Cardiac muscle cell (in vitro differentiated cells and primary cell): ENCODE results near the gene TIPARP. TPM values are rescaled to one million over a fixed set of nuclear protein-coding genes. Genes with fewer than 3 reads are reported as not detected.

Experiments
- DNase-seq, 2 donors: peaks; one replicate each; pipeline versions ENCODE4 v3.0.0 to v3.0.0-alpha.2; 2010 to 2017; ENCODE audit warnings: low read depth in 1 of 2, low spot score in 1 of 2
- H3K27ac ChIP-seq: fragments of 200-600 bp; sonication (generic); 2 replicates; pipeline ENCODE4 v1.5.1; 2016
- H3K27me3 ChIP-seq: fragments of 200-600 bp; sonication (generic); 2 replicates; pipeline ENCODE4 v1.6.0; 2016; ENCODE audit warnings: control low read depth
- H3K36me3 ChIP-seq: fragments of 200-600 bp; sonication (generic); 2 replicates; pipeline ENCODE4 v1.5.1; 2016; ENCODE audit warnings: control low read depth
- H3K4me1 ChIP-seq: fragments of 200-600 bp; sonication (generic); 2 replicates; pipeline ENCODE4 v1.8.1; 2017; ENCODE audit warnings: low read depth, mild to moderate bottlenecking, mixed run types
- H3K4me3 ChIP-seq: fragments of 200-600 bp; sonication (generic); 2 replicates; pipeline ENCODE4 v1.5.1; 2016; ENCODE audit warnings: mild to moderate bottlenecking
- H3K9me3 ChIP-seq: fragments of 200-600 bp; sonication (generic); 2 replicates; pipeline ENCODE4 v1.5.1; 2017; ENCODE audit warnings: low read depth, mild to moderate bottlenecking, control low read depth
- polyA plus RNA-seq: library from polyadenylated mRNA; unstranded; fragments of >200 nt; fragmentation: Nextera tagmentation; extraction: Ambion mirVana; gene quantifications from 2 replicates; pipeline ENCODE4 v1.2.1, GENCODE V29; 2016
- total RNA-seq: library from RNA; depleted of rRNA; stranded (reverse); fragments of >200 nt; gene quantifications from 2 replicates; pipeline ENCODE4 v1.2.3, GENCODE V29; 2016
- TF ChIP-seq, protein P1 (sequence below): IDR thresholded peaks from 2 replicates; pipeline ENCODE4 v1.5.1; 2012; ENCODE audit warnings: low read depth, mild to moderate bottlenecking, low read length

The TIPARP gene
- total and polyA plus RNA-seq, 2 experiments from 2014 or later = 22.2 to 115 TPM

DNA sequence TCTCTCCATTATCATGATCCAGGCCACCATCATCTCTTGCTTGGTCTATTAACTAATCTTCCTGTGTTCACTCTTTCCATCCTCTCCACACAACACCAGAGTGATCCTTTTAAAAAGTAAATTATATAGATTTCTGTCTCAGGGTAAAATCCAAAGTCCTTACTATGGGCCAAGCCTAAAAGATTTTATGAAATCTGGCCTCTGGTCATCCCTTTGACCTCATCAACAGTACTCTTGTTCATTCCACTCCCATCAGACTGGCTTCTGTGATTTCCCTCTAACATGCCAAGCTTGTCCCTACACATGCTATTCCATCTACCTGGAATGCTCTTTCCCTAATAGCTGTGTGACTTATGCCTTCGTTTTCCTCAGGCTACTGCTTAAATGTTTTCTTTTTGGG is 8.3 kb upstream of the TIPARP start:
- no peak for DNase-seq
- Histone ChIP-seq H3K27ac (no peak overlapping the region), H3K36me3 (no peaks in the 10 kb centered on the region), H3K4me3 (no peak overlapping the region), H3K9me3 (no peaks in the 10 kb centered on the region), H3K27me3 (no peaks in the 10 kb centered on the region), H3K4me1 (peaks cover 3% of the 10 kb centered on the region)
- TF ChIP-seq, protein P1, sequence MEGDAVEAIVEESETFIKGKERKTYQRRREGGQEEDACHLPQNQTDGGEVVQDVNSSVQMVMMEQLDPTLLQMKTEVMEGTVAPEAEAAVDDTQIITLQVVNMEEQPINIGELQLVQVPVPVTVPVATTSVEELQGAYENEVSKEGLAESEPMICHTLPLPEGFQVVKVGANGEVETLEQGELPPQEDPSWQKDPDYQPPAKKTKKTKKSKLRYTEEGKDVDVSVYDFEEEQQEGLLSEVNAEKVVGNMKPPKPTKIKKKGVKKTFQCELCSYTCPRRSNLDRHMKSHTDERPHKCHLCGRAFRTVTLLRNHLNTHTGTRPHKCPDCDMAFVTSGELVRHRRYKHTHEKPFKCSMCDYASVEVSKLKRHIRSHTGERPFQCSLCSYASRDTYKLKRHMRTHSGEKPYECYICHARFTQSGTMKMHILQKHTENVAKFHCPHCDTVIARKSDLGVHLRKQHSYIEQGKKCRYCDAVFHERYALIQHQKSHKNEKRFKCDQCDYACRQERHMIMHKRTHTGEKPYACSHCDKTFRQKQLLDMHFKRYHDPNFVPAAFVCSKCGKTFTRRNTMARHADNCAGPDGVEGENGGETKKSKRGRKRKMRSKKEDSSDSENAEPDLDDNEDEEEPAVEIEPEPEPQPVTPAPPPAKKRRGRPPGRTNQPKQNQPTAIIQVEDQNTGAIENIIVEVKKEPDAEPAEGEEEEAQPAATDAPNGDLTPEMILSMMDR = no peak

DNA sequence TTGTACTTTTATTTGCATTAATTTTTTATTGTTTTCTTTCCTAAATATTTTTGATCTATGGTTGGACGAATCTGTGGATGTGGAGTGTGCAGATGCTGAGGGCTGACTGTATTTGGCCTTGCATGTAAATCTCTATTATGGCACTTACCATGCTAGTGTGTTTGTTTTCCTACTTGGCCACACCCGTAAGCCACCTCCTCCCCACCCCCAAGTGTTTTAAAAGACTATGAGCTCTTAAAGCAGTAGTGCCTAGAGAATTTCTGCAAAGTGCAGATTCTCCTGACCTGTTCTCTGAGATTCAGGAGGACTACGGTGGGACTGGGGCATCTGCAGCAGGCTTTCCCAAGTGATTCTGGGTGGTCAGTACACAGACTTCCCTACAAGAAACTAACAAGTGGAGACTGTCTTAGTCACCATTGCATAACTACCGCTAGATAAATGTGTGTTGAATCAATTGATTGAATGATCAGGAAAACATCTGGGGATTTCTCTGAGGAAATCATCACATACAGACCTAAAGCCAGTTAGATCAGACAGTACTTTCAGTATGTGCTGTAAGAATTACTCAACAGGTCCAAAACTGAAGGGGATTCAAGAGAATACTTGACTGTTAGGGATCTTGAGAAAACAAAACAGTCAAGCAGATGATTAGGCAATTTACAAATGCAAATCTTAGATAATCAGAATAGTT is 6.2 kb upstream of the TIPARP start:
- H3K4me1 ChIP-seq = peaks cover 3% of the 10 kb centered on the region
- H3K27ac ChIP-seq = no peak overlapping the region
- H3K36me3 ChIP-seq = no peaks in the 10 kb centered on the region
- no peak overlapping the region for H3K4me3 ChIP-seq
- TF ChIP-seq, protein P1 = no peak
- H3K27me3 ChIP-seq = no peaks in the 10 kb centered on the region
- H3K9me3 ChIP-seq = no peaks in the 10 kb centered on the region
- no peak for DNase-seq

DNA sequence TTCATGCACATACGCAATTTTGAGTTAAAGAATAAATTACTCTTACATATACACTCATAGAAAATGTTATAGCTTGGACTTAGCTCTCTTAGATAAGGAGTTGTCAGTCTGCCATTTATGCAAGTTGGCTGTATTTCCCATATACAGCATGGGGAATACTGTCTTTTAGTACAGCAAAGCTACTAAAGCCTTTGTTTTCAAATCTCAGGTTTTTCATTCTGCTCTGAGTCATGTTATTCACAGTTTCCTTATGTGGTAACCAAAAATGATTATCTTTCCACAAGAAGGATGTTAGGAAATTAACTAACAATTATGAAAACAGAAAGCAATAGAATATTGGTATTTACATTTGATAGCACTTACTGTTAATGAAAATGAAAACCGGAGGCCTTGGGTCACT is 4.3 kb upstream of the TIPARP start:
- Histone ChIP-seq H3K27ac (no peak overlapping the region), H3K4me3 (no peak overlapping the region), H3K27me3 (no peaks in the 10 kb centered on the region), H3K9me3 (no peaks in the 10 kb centered on the region), H3K36me3 (no peaks in the 10 kb centered on the region), H3K4me1 (no peaks in the 10 kb centered on the region)
- TF ChIP-seq, protein P1 = no peak
- DNase-seq = peak in 1 of 2 donors; percentile 47

DNA sequence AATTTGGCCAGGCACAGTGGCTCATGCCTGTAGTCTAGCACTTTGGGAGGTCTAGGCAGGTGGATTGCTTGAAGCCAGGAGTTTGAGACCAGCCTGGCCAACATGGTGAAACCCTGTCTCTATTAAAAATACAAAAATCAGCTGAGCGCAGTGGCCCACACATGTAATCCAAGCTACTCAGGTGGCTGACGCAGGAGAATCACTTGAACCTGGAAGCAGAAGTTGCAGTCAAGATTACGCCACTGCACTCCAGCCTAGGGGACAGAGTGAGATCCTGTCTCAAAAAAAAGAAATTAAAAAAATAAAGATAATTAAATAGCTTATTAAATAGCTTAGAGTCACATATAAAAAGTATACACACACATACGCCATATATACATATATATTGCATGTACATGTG is 3.7 kb upstream of the TIPARP start:
- Histone ChIP-seq H3K4me3 (no peak overlapping the region), H3K36me3 (no peaks in the 10 kb centered on the region), H3K27me3 (no peaks in the 10 kb centered on the region), H3K27ac (no peak overlapping the region), H3K9me3 (no peaks in the 10 kb centered on the region), H3K4me1 (no peaks in the 10 kb centered on the region)
- DNase-seq = no peak
- TF ChIP-seq, protein P1 = no peak

DNA sequence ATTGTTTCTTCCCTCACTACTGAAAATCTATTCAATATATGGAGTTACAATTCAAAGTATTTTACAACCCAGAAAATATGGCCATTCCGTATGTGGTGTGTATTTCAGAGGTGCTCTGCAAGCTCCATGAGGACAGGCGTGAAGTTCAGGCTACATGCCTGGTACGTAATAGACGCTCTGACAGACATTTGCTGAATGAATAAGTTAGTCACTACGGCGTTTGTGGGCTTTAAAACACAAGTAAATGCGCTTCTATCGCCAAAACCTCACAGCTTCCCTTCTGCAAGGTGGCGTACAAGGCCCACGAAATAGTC is 701 bp upstream of the TIPARP start:
- TF ChIP-seq, protein P1 = no peak

More for the DNA sequence above, 701 bp upstream of the TIPARP start:
- Histone ChIP-seq H3K27me3 (no peaks in the 10 kb centered on the region), H3K9me3 (no peaks in the 10 kb centered on the region), H3K4me1 (peaks cover 17% of the 10 kb centered on the region), H3K27ac (peak overlapping the region; percentile 57), H3K4me3 (peak overlapping the region; percentile 99), H3K36me3 (peaks cover 11% of the 10 kb centered on the region)
- DNase-seq = no peak
